ENCODE results near the gene THBD.

The THBD gene

GRCh38 chr20:23013429-23013828 lies 36.0 kb downstream of the THBD start:
- TF ChIP-seq CTCF (IDR thresholded peaks at IDR 0.05; ENCODE audit: borderline replicate concordance, control extremely low read depth, extremely low read depth, insufficient read depth, missing control alignments): no peak
- DNase-seq (ENCODE audit: low spot score): no peak
- in situ Hi-C loops (cut with MboI; ENCODE audit: low sequenced_read_pairs, unreplicated experiment): no loop called here

- in situ Hi-C loops (cut with MboI; ENCODE audit: low sequenced_read_pairs, unreplicated experiment): no loop called here
- no peak for TF ChIP-seq CTCF (IDR thresholded peaks at IDR 0.05; ENCODE audit: borderline replicate concordance, control extremely low read depth, extremely low read depth, insufficient read depth, missing control alignments)
Observed at GRCh38 chr20:23011008-23011721, 38.3 kb downstream of the THBD start.

GRCh38 chr20:23010096-23010495 lies 39.4 kb downstream of the THBD start:
- in situ Hi-C loops (cut with MboI; ENCODE audit: low sequenced_read_pairs, unreplicated experiment): no loop called here
- DNase-seq (ENCODE audit: low spot score): no peak
- TF ChIP-seq CTCF (IDR thresholded peaks at IDR 0.05; ENCODE audit: borderline replicate concordance, control extremely low read depth, extremely low read depth, insufficient read depth, missing control alignments): no peak

More at GRCh38 chr20:23011008-23011721, 38.3 kb downstream of the THBD start:
- DNase-seq (ENCODE audit: low spot score): no peak

- TF ChIP-seq CTCF (IDR thresholded peaks at IDR 0.05; ENCODE audit: borderline replicate concordance, control extremely low read depth, extremely low read depth, insufficient read depth, missing control alignments): no peak
- in situ Hi-C loops (cut with MboI; ENCODE audit: low sequenced_read_pairs, unreplicated experiment): no loop called here
- DNase-seq (ENCODE audit: low spot score): no peak
Observed at GRCh38 chr20:23009636-23010035, 39.8 kb downstream of the THBD start.

- no peak for TF ChIP-seq CTCF (IDR thresholded peaks at IDR 0.05; ENCODE audit: borderline replicate concordance, control extremely low read depth, extremely low read depth, insufficient read depth, missing control alignments)
- in situ Hi-C loops (cut with MboI; ENCODE audit: low sequenced_read_pairs, unreplicated experiment): no loop called here
- DNase-seq (ENCODE audit: low spot score): no peak
Observed at GRCh38 chr20:23008667-23009066, 40.8 kb downstream of the THBD start.

GRCh38 chr20:23007886-23008655 lies 41.4 kb downstream of the THBD start:
- TF ChIP-seq CTCF (IDR thresholded peaks at IDR 0.05; ENCODE audit: borderline replicate concordance, control extremely low read depth, extremely low read depth, insufficient read depth, missing control alignments): no peak
- in situ Hi-C loops (cut with MboI; ENCODE audit: low sequenced_read_pairs, unreplicated experiment): no loop called here
- DNase-seq (ENCODE audit: low spot score): no peak

Measured in GM13976 (cell line).